Body of pancreas (tissue), 4 donors: ENCODE data around the gene GPR143. TPM values are rescaled to one million over a fixed set of nuclear protein-coding genes. Genes with fewer than 3 reads are reported as not detected.

Experiments used
- ATAC-seq: fragments of 150-250 bp; one replicate; pipeline ENCODE4 v1.9.1; 2016
- DNase-seq, 4 donors: peaks; one replicate each; pipeline ENCODE4 v3.0.0-alpha.2; 2019
- H3K27ac ChIP-seq, 4 donors: fragments of 200-600 bp; sonication (generic); 1 replicate in 3 of 4; 2 replicates in 1 of 4; pipeline versions ENCODE4 v1.5.1 to v1.6.1; 2016 to 2019; ENCODE audit warnings: mild to moderate bottlenecking in 1 of 4, mixed read lengths in 1 of 4, moderate library complexity in 1 of 4
- H3K27me3 ChIP-seq, 2 donors: fragments of 200-600 bp; sonication (generic); one replicate each; pipeline ENCODE4 v1.6.0; 2016; ENCODE audit warnings: mild to moderate bottlenecking in 1 of 2
- H3K36me3 ChIP-seq, 2 donors: fragments of 200-600 bp; sonication (generic); replicated peaks in 1 of 2; 2 replicates each; pipeline ENCODE4 v1.5.1; 2016; ENCODE audit warnings: low read depth in 2 of 2; ENCODE audit not compliant: insufficient read depth in 1 of 2
- H3K4me1 ChIP-seq: fragments of 200-600 bp; sonication (generic); one replicate; pipeline ENCODE4 v1.6.0; 2016
- H3K4me3 ChIP-seq, 2 donors: fragments of 200-600 bp; sonication (generic); 1 replicate in 1 of 2; 2 replicates in 1 of 2; pipeline ENCODE4 v1.5.1; 2016 to 2019
- H3K9me3 ChIP-seq, 3 donors: fragments of 200-600 bp; sonication (generic); 1 replicate in 2 of 3; 2 replicates in 1 of 3; pipeline ENCODE4 v1.5.1; 2016
- POLR2A ChIP-seq, 3 donors: fragments of 450-650 bp; IDR thresholded peaks; one replicate each; pipeline ENCODE4 v1.6.1; 2016; ENCODE audit warnings: antibody characterized with exemption in 3 of 3, mild to moderate bottlenecking in 2 of 3
- WGBS, 2 donors: methylation state at CpG; one replicate each; pipeline ENCODE4 v1.1.5; 2017; 5-methylcytosine and 5-hydroxymethylcytosine counted together
- intact Hi-C: fragments of 100-400 bp; cut with DNase I; formaldehyde crosslinking; loops from one replicate; pipeline ENCODE4 v1.15.1; 2023
- total RNA-seq, 2 donors: library from RNA; depleted of rRNA; stranded (reverse); fragments of >200 nt; gene quantifications; one replicate each; pipeline ENCODE4 v1.1.0, GENCODE V29; 2016
- TF ChIP-seq, protein P1 (sequence below), 7 experiments: fragments of 450-650 bp in 4 of 7; fragments of 200-600 bp in 3 of 7; sonication (generic) in 3 of 7; IDR thresholded peaks; one replicate each; pipeline ENCODE4 v1.5.1; 2016 to 2019; ENCODE audit warnings: antibody characterized with exemption in 7 of 7

The GPR143 gene
- total RNA-seq, 2 donors from 2014 or later: 0.99 to 2.3 TPM

DNA sequence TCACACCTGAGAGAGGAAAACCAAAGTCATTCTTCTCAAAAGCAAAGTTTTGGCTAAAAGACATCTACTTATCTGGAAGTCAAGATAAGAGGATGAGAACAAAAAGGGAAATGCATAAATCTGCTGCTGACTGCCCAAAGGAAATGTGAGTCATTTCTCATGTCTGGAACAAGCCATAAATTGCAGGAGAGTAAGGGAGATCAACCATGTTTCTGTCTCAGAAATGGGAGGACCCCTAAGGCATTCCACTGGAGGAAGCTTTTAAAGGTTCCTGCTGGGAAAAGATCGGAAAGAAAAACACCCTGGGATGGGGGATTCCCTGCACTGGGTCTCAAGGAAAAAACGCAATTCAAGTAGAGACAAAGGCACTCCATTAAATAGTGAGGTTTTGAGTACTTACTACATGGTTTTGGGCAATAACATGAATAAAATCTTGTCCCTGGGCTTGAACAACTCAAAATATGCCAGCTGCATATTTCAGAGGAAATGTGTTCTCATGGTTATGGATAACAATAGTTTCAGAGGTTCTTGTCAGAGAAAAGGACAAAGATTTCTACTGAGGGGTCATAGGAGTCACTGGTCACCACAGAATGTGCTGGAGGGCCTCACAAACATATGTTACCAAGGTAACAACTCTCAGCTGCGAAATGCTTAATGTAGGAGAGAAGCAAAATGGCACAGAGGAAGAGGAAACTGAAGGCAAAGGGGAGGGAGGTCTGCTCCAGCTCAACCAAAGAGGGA is 19.3 kb downstream of the GPR143 start:
- H3K27me3 ChIP-seq: no peaks in the 10 kb centered on the region
- H3K36me3 ChIP-seq: no peaks in the 10 kb centered on the region
- 45 to 71% methylated on average over 3 of the region's 3 CpGs for WGBS, 2 donors
- H3K9me3 ChIP-seq: no peaks in the 10 kb centered on the region
- TF ChIP-seq, protein P1, sequence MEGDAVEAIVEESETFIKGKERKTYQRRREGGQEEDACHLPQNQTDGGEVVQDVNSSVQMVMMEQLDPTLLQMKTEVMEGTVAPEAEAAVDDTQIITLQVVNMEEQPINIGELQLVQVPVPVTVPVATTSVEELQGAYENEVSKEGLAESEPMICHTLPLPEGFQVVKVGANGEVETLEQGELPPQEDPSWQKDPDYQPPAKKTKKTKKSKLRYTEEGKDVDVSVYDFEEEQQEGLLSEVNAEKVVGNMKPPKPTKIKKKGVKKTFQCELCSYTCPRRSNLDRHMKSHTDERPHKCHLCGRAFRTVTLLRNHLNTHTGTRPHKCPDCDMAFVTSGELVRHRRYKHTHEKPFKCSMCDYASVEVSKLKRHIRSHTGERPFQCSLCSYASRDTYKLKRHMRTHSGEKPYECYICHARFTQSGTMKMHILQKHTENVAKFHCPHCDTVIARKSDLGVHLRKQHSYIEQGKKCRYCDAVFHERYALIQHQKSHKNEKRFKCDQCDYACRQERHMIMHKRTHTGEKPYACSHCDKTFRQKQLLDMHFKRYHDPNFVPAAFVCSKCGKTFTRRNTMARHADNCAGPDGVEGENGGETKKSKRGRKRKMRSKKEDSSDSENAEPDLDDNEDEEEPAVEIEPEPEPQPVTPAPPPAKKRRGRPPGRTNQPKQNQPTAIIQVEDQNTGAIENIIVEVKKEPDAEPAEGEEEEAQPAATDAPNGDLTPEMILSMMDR (IDR thresholded peaks at IDR 0.05): no peak
- TF ChIP-seq POLR2A (IDR thresholded peaks at IDR 0.05): no peak
- no peak overlapping the region for H3K4me3 ChIP-seq
- no peaks in the 10 kb centered on the region for H3K4me1 ChIP-seq
- intact Hi-C loops: no loop called here
- no peak for ATAC-seq
- DNase-seq: no peak
- H3K27ac ChIP-seq: no peak overlapping the region

DNA sequence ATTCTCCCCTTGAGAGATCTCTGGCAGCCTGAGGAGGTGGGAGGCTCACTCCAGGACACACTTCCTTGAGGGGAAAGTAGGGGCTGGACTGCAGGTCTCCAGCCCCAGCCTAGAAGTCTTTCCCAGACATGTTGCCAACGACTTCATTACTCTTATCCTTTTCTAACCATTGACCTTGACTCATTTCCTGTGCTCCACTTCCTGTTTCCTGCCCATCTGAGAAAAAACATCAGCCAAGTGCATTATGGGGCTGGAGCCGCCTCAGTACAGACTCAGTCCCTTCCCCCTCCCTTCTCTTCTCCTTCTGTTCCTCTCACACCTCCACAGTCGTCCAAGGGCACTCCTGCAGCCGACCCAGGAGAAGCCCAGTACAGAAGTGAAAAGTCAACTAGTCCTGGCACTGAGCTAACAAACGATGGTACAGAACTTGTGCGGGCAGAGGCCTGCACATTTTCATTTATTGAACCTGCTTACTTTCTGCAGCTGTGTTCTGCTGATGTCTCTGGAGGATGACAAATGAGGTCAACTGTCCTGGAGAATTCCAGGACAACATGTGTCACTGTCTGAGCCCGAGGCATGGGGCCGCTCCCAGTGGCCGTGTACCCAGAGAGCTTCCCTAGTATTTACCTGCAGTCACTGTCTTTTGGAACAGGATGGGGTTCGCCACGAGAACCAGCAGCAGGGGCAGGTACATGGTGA is 20.1 kb downstream of the GPR143 start:
- TF ChIP-seq, protein P1 (IDR thresholded peaks at IDR 0.05): no peak
- TF ChIP-seq POLR2A (IDR thresholded peaks at IDR 0.05): no peak
- no peak for ATAC-seq
- DNase-seq: no peak
- H3K4me1 ChIP-seq: no peaks in the 10 kb centered on the region
- no peaks in the 10 kb centered on the region for H3K9me3 ChIP-seq
- no peaks in the 10 kb centered on the region for H3K27me3 ChIP-seq
- H3K27ac ChIP-seq: no peak overlapping the region
- H3K36me3 ChIP-seq: no peaks in the 10 kb centered on the region
- WGBS, 2 donors: 51 to 76% methylated on average over 4 to 10 of the region's 11 CpGs
- H3K4me3 ChIP-seq: no peak overlapping the region
- intact Hi-C loops: no loop called here

DNA sequence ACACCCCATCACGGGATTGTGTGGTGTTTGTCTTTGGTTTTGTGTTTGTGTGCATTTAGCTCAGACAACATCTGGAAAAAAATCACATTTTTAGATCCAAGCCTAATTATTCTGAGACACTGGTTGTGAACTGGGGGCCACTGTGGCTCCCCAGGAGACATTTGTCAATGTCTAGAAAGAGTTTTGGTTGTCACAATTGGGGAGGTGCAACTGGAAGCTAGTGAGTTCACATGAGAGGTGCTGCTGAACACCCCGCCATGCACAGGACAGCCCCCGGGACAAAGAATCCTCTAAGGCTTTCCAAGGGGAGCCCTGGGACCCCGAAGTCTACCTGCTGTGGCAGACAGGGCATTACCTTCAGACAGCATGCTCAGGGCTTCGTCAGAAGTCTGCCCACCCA is 26.5 kb downstream of the GPR143 start:
- no peak overlapping the region for H3K4me3 ChIP-seq
- no peak overlapping the region for H3K27ac ChIP-seq
- no peaks in the 10 kb centered on the region for H3K27me3 ChIP-seq
- intact Hi-C loops: no loop called here
- 78 to 85% methylated on average over 1 to 4 of the region's 5 CpGs for WGBS, 2 donors
- H3K4me1 ChIP-seq: no peaks in the 10 kb centered on the region
- DNase-seq (no peak), ATAC-seq (no peak)
- no peaks in the 10 kb centered on the region for H3K9me3 ChIP-seq
- TF ChIP-seq, protein P1 (IDR thresholded peaks at IDR 0.05): no peak
- TF ChIP-seq POLR2A (IDR thresholded peaks at IDR 0.05): no peak
- H3K36me3 ChIP-seq: no peaks in the 10 kb centered on the region

DNA sequence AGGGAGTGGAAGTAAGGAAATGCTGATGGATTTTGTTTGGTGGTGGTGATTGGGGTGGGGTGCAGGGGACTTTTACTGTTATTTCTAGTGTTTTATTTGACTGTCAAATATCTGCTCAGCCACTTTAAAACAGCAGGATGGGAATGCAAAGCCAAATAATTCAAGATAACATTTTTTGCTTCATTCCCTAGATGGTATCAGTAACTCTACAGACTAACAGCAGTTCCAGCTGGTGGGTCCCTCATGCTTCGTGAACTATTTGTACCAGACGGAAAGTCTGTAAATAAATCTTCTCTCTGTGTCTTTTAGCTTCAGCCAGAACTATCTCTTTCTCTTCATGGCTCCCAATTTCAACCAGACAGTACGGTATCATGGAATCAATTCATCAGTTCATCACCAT is 27.5 kb downstream of the GPR143 start:
- H3K36me3 ChIP-seq: no peaks in the 10 kb centered on the region
- no peaks in the 10 kb centered on the region for H3K9me3 ChIP-seq
- H3K27ac ChIP-seq: no peak overlapping the region
- H3K4me3 ChIP-seq: no peak overlapping the region
- no peaks in the 10 kb centered on the region for H3K4me1 ChIP-seq
- intact Hi-C loops: no loop called here
- H3K27me3 ChIP-seq: no peaks in the 10 kb centered on the region
- TF ChIP-seq, protein P1 (IDR thresholded peaks at IDR 0.05): no peak
- no peak for TF ChIP-seq POLR2A (IDR thresholded peaks at IDR 0.05)
- WGBS, 2 donors: 58 to 76% methylated on average over 3 of the region's 3 CpGs
- DNase-seq (no peak), ATAC-seq (no peak)
